ENCODE data around the gene MYO7B. TPM values are rescaled to one million over a fixed set of nuclear protein-coding genes. Genes with fewer than 3 reads are reported as not detected.

Gene MYO7B
- total RNA-seq: 3.0 and 3.4 TPM in 2 replicates

DNA sequence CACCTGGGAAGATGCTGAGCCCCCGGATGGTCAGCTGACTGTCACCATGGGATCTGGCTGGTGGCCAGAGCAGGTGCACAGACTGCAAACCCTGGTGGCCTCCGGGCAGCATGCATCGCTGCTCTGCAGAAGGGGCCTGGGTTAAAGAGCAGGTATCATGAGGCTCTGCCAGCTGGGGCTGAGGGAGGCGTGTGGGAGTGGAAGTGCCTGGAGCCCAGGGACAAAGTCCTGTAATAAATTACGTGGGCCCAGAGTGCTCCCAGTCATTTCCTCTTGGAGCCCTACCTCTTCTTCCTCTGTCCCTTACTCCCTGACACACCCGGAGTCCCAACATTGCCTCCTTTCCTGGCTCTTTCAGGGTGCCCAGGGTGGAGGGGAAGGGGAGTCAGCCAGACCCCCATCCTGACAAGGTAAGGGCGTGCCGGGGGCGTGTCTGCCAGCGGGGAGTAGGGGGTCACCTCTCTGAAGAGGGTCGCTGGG lies at the start of gene MYO7B:
Gene MYO7B, plus strand, starts transcription at position 262 of the 480 bp plus-strand sequence. CDS start 24,040 bp downstream, outside the sequence.
- Mint-ChIP-seq H3K27ac (no peak within 1 kb of the TSS), H3K4me1 (no peaks in the 10 kb centered on the region), H3K9me3 (no peaks in the 10 kb centered on the region), H3K4me3 (no peak within 1 kb of the TSS), H3K36me3 (ENCODE audit: low read depth) (no peaks in the 10 kb centered on the region), H3K27me3 (peaks cover 5% of the 10 kb centered on the region)
- ChIA-PET CTCF (no interaction called here), POLR2A (no interaction called here)
- TF ChIP-seq, protein P1, sequence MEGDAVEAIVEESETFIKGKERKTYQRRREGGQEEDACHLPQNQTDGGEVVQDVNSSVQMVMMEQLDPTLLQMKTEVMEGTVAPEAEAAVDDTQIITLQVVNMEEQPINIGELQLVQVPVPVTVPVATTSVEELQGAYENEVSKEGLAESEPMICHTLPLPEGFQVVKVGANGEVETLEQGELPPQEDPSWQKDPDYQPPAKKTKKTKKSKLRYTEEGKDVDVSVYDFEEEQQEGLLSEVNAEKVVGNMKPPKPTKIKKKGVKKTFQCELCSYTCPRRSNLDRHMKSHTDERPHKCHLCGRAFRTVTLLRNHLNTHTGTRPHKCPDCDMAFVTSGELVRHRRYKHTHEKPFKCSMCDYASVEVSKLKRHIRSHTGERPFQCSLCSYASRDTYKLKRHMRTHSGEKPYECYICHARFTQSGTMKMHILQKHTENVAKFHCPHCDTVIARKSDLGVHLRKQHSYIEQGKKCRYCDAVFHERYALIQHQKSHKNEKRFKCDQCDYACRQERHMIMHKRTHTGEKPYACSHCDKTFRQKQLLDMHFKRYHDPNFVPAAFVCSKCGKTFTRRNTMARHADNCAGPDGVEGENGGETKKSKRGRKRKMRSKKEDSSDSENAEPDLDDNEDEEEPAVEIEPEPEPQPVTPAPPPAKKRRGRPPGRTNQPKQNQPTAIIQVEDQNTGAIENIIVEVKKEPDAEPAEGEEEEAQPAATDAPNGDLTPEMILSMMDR (IDR thresholded peaks at IDR 0.05): no peak
- intact Hi-C loops (cut with micrococcal nuclease): no loop called here
- ATAC-seq (ENCODE audit: low read depth) (no peak), DNase-seq (no peak)

DNA sequence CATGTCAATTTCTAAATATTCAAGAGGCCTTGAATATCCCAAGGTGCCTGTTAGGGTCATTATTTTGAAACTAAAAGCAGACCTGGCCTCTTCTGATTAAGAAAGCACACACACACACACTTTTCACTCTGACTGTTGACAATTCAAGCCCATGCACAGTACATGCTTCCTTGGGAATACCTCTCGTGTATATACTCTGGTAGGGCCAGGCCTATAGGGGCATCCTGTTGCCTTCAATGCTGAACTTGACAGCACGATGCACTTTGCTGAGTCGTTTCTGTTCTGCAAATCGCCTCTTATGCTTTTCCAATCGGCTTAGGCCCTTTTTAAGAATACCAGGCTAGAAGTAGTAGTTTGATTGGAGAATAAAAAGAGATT lies 49.8 kb upstream of the MYO7B start:
- Mint-ChIP-seq H3K36me3 (ENCODE audit: low read depth) (peaks cover 90% of the 10 kb centered on the region), H3K9me3 (no peaks in the 10 kb centered on the region), H3K4me3 (no peak overlapping the region), H3K27me3 (no peaks in the 10 kb centered on the region), H3K27ac (peak overlapping the region; percentile 53), H3K4me1 (peaks cover 22% of the 10 kb centered on the region)
- intact Hi-C loops (cut with micrococcal nuclease): no loop called here
- TF ChIP-seq, protein P1 (IDR thresholded peaks at IDR 0.05): no peak
- CTCF ChIA-PET: no interaction called here
- POLR2A ChIA-PET: no interaction called here
- no peak for DNase-seq
- ATAC-seq (ENCODE audit: low read depth): no peak

DNA sequence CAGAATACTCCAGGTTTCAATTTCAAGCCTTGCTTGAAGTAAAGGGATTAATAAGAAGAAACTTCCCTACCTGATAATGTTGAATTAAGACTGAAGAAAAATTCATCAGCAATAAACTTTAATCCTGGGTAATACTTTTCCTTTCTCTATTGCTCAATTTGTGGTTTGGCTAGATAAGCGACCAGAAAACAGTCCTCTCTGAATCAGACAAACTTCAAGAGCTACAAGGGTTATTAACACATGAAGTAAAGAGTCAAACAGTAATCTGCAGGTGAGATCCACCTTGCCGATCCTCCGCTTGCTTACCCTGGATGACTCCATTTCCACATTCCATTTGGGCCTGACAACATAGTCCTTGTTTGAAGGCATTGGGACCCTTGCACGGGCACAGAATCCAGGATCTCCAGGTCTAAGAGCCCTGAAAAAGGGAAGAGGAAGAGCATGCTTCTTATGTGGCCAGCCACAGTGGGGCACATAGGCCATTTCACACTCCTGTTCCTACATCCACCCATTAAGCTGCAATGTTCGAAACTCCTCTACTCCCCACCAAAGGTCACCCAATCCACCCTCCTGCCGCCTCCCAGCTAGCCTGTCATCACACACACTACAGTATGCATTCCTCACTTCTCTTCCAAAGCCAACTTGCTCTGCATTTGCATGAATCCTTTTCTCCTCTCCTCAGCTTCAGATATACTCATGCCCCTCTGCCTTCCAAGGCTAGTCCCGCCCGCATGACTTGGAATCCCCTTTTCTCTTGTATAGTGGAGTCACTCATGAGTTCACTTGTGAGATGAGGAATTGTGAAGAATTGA lies 49.0 kb upstream of the MYO7B start:
- peaks cover 90% of the 10 kb centered on the region for H3K36me3 Mint-ChIP-seq (ENCODE audit: low read depth)
- H3K4me1 Mint-ChIP-seq: peaks cover 22% of the 10 kb centered on the region
- POLR2A ChIA-PET: no interaction called here
- CTCF ChIA-PET: no interaction called here
- H3K4me3 Mint-ChIP-seq: no peak overlapping the region
- intact Hi-C loops (cut with micrococcal nuclease): no loop called here
- no peak for DNase-seq
- TF ChIP-seq, protein P1 (IDR thresholded peaks at IDR 0.05): no peak
- H3K9me3 Mint-ChIP-seq: no peaks in the 10 kb centered on the region
- peak overlapping the region; percentile 53 for H3K27ac Mint-ChIP-seq
- ATAC-seq (ENCODE audit: low read depth): no peak
- no peaks in the 10 kb centered on the region for H3K27me3 Mint-ChIP-seq

DNA sequence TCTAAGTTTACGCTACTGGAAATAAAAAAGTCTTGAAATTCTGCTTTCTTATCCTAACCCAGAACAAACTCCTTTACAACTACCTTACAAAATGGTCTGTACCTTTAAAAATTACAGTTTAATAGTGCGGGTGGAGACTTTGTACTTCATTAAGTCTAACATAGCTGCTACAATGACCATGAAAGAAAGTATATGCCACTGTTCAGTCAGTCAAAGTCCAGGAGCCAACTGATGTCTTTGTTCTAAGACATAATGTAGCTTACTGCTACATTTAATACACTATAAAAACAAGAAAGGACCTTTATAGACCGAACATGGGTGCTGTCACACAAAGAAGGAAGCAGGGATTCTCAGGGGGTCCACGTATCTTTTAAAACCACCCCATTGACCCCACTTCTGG lies 45.2 kb upstream of the MYO7B start:
- Mint-ChIP-seq H3K36me3 (ENCODE audit: low read depth) (peaks cover 96% of the 10 kb centered on the region), H3K9me3 (no peaks in the 10 kb centered on the region), H3K27ac (no peak overlapping the region), H3K4me3 (no peak overlapping the region), H3K27me3 (no peaks in the 10 kb centered on the region), H3K4me1 (peaks cover 22% of the 10 kb centered on the region)
- ATAC-seq (ENCODE audit: low read depth) (no peak), DNase-seq (no peak)
- TF ChIP-seq, protein P1 (IDR thresholded peaks at IDR 0.05): no peak
- CTCF ChIA-PET: no interaction called here
- intact Hi-C loops (cut with micrococcal nuclease): no loop called here
- POLR2A ChIA-PET: no interaction called here

DNA sequence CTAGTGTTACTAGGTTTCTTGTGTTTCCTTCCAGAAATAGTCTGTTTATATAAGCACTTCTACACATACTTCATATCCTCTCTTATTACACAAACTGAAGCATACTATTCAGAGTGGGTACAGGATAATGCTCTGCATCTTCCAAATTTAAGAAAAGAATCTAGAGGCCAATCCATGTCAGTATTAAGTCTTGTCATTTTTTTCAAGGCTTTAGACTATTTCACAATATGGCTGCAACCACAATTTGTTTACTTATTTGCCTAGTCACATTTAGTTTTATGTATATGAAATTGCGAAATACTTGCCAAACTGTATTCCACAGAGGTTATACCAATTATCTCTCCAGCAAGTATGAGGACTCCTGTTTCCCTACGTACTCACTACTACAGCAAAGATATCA lies 37.1 kb upstream of the MYO7B start:
- CTCF ChIA-PET: no interaction called here
- ATAC-seq (ENCODE audit: low read depth) (no peak), DNase-seq (no peak)
- Mint-ChIP-seq H3K4me1 (no peaks in the 10 kb centered on the region), H3K9me3 (no peaks in the 10 kb centered on the region), H3K27ac (no peak overlapping the region), H3K36me3 (ENCODE audit: low read depth) (peaks cover 93% of the 10 kb centered on the region), H3K27me3 (no peaks in the 10 kb centered on the region), H3K4me3 (no peak overlapping the region)
- intact Hi-C loops (cut with micrococcal nuclease): no loop called here
- TF ChIP-seq, protein P1 (IDR thresholded peaks at IDR 0.05): no peak
- POLR2A ChIA-PET: no interaction called here

Measured in activated B cell treated with CpG ODN at 0.5 μM for 24 hours (primary cell).